Naive B cell (primary cell): ENCODE measurements around the gene SPEG. TPM values are rescaled to one million over a fixed set of nuclear protein-coding genes. Genes with fewer than 3 reads are reported as not detected.

Experiments used
- ATAC-seq, 2 donors: fragments of 150-1000 bp; cut with Tn5 transposase; 2 replicates each; pipeline ENCODE4 v1.10.0; 2021; ENCODE audit warnings: low read depth in 2 of 2, mild to moderate bottlenecking in 2 of 2, moderate library complexity in 2 of 2
- DNase-seq: peaks from one replicate; pipeline ENCODE4 v3.0.0; 2022
- H3K27ac Mint-ChIP-seq, 6 donors: one replicate each; pipeline ENCODE4 v1.8.0; 2020 to 2022; ENCODE audit warnings: mild to moderate bottlenecking in 6 of 6, mixed read lengths in 6 of 6, moderate library complexity in 5 of 6, inconsistent platforms in 2 of 6
- H3K27me3 Mint-ChIP-seq, 3 donors: one replicate each; pipeline ENCODE4 v1.8.0; 2021 to 2022; ENCODE audit warnings: mixed read lengths in 3 of 3, mild to moderate bottlenecking in 1 of 3
- H3K36me3 Mint-ChIP-seq, 2 donors: one replicate each; pipeline ENCODE4 v1.8.0; 2020 to 2022; ENCODE audit warnings: mixed read lengths in 2 of 2, inconsistent platforms in 1 of 2, mild to moderate bottlenecking in 1 of 2
- H3K4me1 Mint-ChIP-seq, 3 donors: one replicate each; pipeline ENCODE4 v1.8.0; 2020 to 2022; ENCODE audit warnings: mixed read lengths in 3 of 3, inconsistent platforms in 1 of 3, mild to moderate bottlenecking in 1 of 3, moderate library complexity in 1 of 3
- H3K4me3 Mint-ChIP-seq, 8 donors: one replicate each; pipeline ENCODE4 v1.8.0; 2020 to 2022; ENCODE audit warnings: mild to moderate bottlenecking in 8 of 8, mixed read lengths in 8 of 8, moderate library complexity in 8 of 8, inconsistent platforms in 2 of 8
- H3K9me3 Mint-ChIP-seq, 7 donors: one replicate each; pipeline ENCODE4 v1.8.0; 2020 to 2022; ENCODE audit warnings: mixed read lengths in 7 of 7, mild to moderate bottlenecking in 5 of 7, inconsistent platforms in 2 of 7, moderate library complexity in 1 of 7
- polyA plus RNA-seq, 6 donors: library from polyadenylated mRNA; unstranded; fragments of 300-500 nt; fragmentation: Illumina TruSeq; gene quantifications; one replicate each; pipeline ENCODE4 v1.2.3, GENCODE V29; 2021; ENCODE audit warnings: low read depth in 6 of 6

SPEG gene
- polyA plus RNA-seq, 6 donors from 2014 or later: 0.18 TPM; not detected in 5

DNA sequence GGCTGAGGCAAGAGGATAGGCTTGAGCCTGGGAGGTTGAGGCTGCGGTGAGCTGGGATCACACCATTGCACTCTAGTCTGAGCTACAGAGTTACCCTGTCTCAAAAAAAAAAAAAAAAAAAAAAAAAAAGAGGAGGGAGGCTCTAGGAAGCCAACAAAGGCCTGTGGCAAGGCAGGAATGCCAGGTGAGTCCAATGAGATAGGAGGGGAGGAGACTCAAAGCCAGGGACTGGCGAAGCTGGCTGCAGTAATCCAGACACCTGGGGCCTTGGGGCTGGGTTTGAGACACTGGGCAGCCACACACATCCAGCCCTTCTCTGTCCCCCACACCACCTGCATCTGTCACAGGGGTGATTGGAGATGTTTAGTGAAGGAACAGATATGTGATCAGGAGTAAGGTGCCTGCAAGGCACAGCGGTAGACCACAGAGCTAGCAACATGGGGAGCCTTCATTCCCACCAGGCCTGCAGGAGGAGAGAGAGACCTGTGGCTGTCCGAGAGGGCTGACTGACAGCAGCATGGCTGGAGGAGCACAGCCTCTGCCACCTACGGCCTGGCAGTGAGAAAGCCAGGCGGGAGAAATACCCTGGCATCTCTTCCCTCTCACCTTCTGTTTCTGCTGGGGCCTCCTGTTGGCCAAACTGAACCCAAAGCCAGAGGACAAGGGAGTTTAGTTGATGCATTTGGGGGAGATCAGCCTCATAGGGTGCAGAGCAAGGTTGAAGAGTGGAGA is 99.5 kb downstream of the SPEG start:
- H3K9me3 Mint-ChIP-seq: no peaks in the 10 kb centered on the region
- no peak overlapping the region for H3K4me3 Mint-ChIP-seq
- peaks cover 6 to 11% (median 8%) of the 10 kb centered on the region in 3 donors for H3K4me1 Mint-ChIP-seq
- no peak for DNase-seq
- no peak overlapping the region for H3K27ac Mint-ChIP-seq
- peaks cover 32 to 83% (median 83%) of the 10 kb centered on the region in 3 donors for H3K27me3 Mint-ChIP-seq
- H3K36me3 Mint-ChIP-seq: no peaks in the 10 kb centered on the region
- ATAC-seq: no peak

DNA sequence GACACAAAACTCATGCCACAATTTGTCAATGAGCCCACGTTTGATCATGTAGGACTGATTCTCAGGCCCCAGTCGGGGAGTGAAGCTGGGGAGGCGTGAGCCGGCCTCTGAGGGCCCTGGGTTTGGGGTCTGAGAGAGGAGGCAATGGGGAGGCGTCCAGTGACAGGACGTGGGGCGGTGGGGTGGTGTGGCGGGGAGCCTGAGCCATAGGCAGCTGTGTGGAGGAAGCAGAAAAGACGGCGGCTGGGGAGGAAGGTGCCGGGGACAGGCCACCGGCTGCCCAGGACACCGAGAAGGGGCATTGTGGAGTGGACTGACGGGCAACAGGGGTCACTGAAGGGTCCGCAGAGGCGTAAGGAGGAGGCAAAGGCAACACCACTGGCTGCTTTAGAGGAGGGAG is 101.8 kb downstream of the SPEG start:
- Mint-ChIP-seq H3K4me3 (no peak overlapping the region), H3K9me3 (no peaks in the 10 kb centered on the region)

DNA sequence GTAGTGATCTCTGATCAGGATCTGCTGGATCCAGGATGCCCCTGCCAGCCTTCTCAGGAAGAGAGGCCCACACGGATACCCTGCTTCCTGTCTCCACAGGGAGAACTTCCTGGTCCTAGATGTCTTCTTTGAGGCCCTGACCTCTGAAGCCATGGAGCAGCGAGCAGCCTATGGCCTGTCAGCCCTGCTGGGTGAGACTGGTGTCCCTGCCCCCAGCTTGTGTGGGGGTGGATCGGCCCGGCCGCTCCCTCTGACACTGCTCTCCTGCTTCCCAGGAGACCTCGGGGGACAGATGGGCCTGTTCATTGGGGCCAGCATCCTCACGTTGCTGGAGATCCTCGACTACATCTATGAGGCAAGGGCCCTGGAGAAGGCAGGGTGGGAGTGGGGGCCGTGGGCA is 102.3 kb downstream of the SPEG start:
- Mint-ChIP-seq H3K27me3 (peaks cover 17 to 82% (median 72%) of the 10 kb centered on the region in 3 donors), H3K9me3 (no peaks in the 10 kb centered on the region), H3K4me1 (peaks cover 0 to 9% (median 3%) of the 10 kb centered on the region in 3 donors), H3K36me3 (no peaks in the 10 kb centered on the region), H3K27ac (no peak overlapping the region), H3K4me3 (no peak overlapping the region)
- ATAC-seq: no peak
- DNase-seq: no peak

More for the DNA sequence above, 101.8 kb downstream of the SPEG start:
- Mint-ChIP-seq H3K27ac (no peak overlapping the region), H3K27me3 (peaks cover 19 to 82% (median 75%) of the 10 kb centered on the region in 3 donors), H3K4me1 (peaks cover 0 to 8% (median 3%) of the 10 kb centered on the region in 3 donors), H3K36me3 (no peaks in the 10 kb centered on the region)
- DNase-seq (no peak), ATAC-seq (no peak)

DNA sequence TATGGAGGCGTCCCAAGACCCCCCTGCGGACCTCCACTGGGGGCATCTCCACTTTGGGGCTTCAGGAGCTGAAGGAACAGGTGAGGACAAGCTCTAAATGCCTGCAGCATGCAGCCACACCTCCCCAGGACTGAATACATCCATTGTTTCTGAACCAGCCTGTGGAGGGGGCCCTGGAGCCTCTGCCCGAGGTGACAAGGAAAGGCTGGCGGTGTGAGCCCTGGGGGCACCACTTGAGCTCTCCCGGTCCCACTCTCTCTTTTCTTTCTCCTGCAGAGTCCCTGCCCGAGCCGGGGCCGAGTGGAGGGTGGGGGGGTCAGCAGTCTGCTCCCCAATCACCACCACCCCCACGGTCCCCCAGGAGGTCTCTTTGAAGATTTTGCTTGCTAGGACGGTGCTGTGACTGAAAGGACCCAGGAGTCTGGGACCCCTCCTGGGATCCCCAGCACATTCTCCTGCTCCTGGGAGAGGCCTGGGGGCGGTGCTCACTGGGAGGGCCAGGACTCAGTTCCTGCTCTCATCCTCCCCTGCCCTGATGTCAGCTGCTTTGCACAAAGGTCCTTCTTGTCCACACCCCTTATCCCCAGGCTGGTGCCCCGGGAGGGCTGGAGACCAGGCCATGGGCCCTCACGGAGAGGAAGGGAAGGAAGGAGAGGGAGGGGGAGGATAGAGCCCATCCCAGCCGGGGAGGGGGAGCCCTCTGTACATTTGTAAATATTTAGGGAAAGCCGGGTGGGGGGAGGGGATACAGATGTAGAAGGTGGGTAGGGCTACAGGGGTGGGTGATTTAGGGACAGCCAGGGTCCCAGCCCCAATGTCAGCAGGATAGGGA is 103.2 kb downstream of the SPEG start:
- no peaks in the 10 kb centered on the region for H3K9me3 Mint-ChIP-seq
- H3K27me3 Mint-ChIP-seq: peaks cover 25 to 84% (median 64%) of the 10 kb centered on the region in 3 donors
- H3K27ac Mint-ChIP-seq: no peak overlapping the region
- ATAC-seq (no peak), DNase-seq (no peak)
- H3K36me3 Mint-ChIP-seq: no peaks in the 10 kb centered on the region
- no peak overlapping the region for H3K4me3 Mint-ChIP-seq
- H3K4me1 Mint-ChIP-seq: peaks cover 5 to 18% (median 10%) of the 10 kb centered on the region in 3 donors

DNA sequence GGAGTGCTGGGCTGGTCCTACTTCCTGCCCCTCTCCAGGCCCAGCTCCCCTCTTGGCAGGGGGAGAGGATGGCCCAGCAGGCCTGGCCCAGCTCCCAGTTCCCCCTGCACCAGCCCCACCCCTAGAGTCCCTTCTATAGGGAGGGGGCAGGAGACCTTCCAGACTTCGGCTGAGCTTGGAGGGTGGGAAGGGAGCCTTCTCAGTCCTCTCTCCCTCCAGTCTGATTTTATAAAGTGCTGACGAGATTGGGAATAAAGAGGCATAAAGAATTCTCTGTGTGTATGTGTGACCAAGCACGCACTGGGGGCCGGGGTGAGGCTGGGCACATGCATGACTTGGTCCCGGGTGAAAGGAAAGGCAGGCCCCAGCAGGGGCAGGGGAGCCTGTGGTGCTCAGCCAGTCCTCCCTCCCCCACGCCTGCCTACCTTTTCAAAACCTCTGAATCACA is 103.9 kb downstream of the SPEG start:
- Mint-ChIP-seq H3K9me3 (no peaks in the 10 kb centered on the region), H3K36me3 (no peaks in the 10 kb centered on the region), H3K27ac (no peak overlapping the region), H3K27me3 (peaks cover 21 to 80% (median 57%) of the 10 kb centered on the region in 3 donors), H3K4me3 (peak overlapping the region in 1 of 8 donors; percentile 35), H3K4me1 (peaks cover 7 to 18% (median 11%) of the 10 kb centered on the region in 3 donors)
- DNase-seq (no peak), ATAC-seq (no peak)

DNA sequence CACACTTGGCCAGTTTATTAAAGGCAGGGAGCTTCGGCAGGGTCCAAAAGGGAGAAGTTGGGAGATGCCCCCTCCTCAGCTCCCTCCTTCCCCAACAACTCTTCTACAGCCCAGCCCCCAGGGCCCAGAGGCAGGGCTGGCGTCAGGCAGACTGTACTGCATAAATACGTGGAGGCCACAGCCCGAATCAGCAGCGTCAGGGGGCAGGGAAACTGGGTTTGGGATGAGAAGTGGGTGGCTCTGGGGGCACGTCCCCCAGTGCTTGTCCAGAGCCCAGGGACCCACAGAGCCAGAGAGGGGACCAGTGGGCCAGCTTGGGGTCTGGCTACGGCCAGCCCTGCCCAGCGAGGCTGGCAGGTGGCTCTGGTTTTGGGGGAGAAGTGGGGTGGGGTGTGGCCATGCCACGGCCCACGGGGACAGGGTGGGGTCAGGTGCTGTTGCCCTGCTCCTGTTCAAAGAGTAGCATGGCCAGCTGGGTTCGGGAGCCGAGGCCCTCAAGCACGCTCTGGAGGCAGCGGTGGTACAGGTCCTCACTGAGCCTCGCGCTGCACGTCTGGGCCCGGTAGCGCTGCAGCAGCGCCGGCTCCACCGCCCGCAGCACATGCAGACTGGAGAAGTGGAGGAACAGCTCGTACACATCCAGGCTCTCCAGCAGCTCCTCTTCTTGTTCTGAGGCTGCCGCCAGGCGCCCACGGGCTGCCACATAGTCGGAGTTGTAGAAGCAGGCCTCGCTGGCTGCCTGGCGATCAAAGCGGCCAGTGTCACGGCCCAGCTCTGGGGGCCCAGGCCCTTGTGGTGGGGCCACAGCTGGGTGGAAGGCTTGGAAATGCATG is 104.5 kb downstream of the SPEG start:
- Mint-ChIP-seq H3K27me3 (peaks cover 19 to 79% (median 54%) of the 10 kb centered on the region in 3 donors), H3K27ac (no peak overlapping the region), H3K9me3 (no peaks in the 10 kb centered on the region), H3K4me1 (peaks cover 8 to 19% (median 12%) of the 10 kb centered on the region in 3 donors), H3K36me3 (no peaks in the 10 kb centered on the region), H3K4me3 (peak overlapping the region in 1 of 8 donors; percentile 56)
- DNase-seq: no peak
- no peak for ATAC-seq

DNA sequence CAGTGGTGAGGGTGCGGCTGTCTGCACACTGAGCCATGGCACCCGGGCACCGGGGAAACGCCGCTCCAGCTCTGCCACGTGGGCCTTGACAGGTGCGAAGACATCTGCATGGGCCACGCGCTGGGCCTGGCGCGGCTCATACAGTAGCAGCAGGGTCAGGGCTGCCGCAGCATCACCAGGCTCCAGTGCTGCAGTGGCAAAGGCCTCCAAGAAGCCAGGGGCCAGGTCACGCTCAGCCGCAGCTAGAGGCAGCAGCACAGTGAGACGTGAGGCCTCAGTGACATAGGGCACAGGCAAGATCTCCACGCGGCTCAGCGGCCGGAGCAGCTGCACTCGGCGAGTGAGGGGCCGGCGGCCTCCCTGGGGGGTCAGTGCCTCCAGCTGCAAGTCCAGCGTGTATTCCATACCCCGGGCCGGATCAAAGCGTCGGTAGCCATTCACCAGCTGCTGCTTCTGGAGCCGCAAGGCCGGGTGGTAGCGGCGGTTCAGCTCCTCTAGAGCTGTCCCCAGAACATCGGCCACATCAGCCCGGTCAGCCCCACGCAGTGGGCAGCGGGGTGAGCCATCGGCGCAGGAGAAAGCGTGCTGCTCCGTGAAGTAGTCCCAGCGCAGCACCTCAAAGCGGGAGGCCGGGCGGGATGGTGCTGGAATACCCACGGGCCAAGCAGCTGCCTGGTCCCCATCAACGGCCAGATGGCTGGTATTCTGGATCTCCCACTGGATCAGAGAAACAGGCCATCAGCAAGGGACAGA is 105.5 kb downstream of the SPEG start:
- no peak for DNase-seq
- Mint-ChIP-seq H3K27ac (peak overlapping the region in 1 of 6 donors; percentile 66), H3K27me3 (peaks cover 23 to 86% (median 61%) of the 10 kb centered on the region in 3 donors), H3K9me3 (peaks cover 0 to 3% (median 0%) of the 10 kb centered on the region in 7 donors), H3K4me3 (peak overlapping the region in 1 of 8 donors; percentile 52), H3K36me3 (no peaks in the 10 kb centered on the region), H3K4me1 (peaks cover 17 to 28% (median 20%) of the 10 kb centered on the region in 3 donors)
- no peak for ATAC-seq

DNA sequence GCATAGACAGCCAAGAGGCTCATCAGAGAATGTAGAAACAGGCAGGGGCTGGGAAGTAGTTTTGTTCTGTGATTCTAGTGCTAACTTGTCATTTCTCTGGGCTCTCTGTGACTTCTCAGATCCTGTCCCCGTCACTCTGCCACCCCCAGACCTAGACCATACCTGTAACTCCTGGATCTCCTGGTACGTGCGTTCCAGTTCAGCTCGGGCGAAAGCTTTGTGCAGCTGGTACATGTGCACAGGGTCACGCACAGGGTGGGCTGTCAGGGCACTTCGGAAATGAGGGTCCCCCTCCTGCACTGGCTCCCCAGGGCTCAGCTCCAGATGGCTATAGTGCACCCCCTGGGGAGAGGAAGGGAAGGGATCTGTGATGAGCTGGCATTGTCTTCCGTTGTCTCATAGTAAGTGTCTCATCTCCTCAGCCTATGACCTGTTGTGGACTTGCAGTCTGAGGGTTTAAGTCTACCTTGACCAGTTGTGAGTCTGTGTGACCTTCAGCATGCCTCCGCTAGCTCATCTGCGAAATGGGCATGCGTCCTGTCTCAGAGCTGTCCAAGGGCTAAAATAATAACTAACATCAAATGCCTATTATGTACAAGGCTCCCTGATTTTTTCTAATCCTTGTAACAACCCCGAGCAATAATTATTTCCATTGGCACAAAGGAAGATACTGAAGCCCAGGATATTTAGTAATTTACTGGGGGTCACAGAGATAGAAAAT is 106.3 kb downstream of the SPEG start:
- peak overlapping the region in 1 of 6 donors; percentile 27 for H3K27ac Mint-ChIP-seq
- peak overlapping the region in 7 of 8 donors; percentile 4 to 82 (median 47) for H3K4me3 Mint-ChIP-seq
- DNase-seq: no peak
- no peaks in the 10 kb centered on the region for H3K36me3 Mint-ChIP-seq
- peaks cover 0 to 3% (median 0%) of the 10 kb centered on the region in 7 donors for H3K9me3 Mint-ChIP-seq
- H3K27me3 Mint-ChIP-seq: peaks cover 26 to 86% (median 61%) of the 10 kb centered on the region in 3 donors
- H3K4me1 Mint-ChIP-seq: peaks cover 17 to 28% (median 17%) of the 10 kb centered on the region in 3 donors
- no peak for ATAC-seq

DNA sequence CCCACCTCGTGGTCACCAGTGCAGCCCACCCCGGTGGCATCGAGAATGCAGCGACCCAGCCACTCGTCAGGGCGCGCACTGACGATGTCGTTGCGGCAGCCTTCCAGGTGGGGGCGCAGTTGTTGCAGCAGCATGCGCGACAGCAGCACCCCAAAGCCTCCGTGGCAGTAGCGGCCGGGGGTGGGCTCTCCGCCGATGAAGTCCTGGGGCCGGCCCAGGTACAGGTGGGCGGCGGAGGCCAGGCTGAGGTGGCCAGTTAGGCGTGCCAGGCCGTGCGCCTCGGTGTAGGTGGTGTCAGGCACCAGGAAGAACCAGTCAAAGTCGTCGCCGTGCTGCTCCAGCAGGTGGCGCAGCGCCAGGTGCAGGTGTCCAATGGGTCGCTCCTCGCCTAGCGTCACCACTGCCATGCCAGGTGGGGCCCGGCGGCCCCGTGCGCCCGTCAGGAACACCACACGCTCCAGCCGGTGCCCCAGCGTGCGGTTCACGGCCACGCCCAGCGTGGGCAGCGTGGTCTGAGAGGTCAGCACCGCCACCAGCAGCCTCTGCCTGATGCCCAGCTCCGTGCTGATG is 107.1 kb downstream of the SPEG start:
- Mint-ChIP-seq H3K27ac (no peak overlapping the region), H3K27me3 (peaks cover 28 to 86% (median 61%) of the 10 kb centered on the region in 3 donors), H3K4me1 (peaks cover 17 to 28% (median 21%) of the 10 kb centered on the region in 3 donors), H3K4me3 (peak overlapping the region in 7 of 8 donors; percentile 5 to 82 (median 47)), H3K36me3 (no peaks in the 10 kb centered on the region), H3K9me3 (peaks cover 0 to 5% (median 0%) of the 10 kb centered on the region in 7 donors)
- peak; percentile 57 to 61 for ATAC-seq
- peak; percentile 80 for DNase-seq

DNA sequence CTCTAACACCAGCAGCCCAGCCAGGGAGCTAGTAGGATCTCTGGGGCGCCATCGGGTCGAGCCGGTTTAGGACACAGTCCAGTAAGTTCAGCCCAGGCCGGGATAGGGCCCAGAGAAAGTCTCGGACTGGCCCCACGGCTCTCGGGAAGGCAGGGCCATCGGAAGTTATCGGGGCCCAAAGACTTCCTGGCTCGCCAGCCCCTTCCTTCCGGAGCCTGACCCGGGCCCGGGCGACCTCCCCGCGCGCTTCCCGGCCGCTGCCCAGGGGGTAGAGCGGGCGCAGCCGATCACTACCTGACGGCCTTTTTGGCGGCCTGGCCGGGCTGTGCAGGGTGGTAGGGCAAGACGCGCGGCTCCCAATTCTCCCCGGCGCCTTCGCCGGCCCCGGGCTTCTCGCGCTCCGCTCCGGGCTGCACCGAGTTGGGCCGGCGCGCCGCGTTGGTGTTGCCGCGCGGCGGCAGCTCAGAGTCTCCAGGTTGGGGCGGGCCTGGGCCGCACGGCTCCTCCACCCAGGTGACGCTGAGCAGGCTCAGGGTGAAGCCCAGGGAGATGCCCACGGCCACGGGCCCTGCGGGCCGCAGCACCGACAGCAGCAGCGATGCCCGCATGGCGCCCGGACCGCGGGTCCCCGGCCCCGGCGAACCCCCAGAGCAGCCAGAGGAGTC is 108.4 kb downstream of the SPEG start:
- H3K27ac Mint-ChIP-seq: peak overlapping the region in 1 of 6 donors; percentile 86
- H3K27me3 Mint-ChIP-seq: peaks cover 34 to 84% (median 63%) of the 10 kb centered on the region in 3 donors
- peak overlapping the region; percentile 75 to 92 (median 84) for H3K4me3 Mint-ChIP-seq
- peaks cover 0 to 10% (median 0%) of the 10 kb centered on the region in 7 donors for H3K9me3 Mint-ChIP-seq
- ATAC-seq (peak; percentile 39 to 45), DNase-seq (peak; percentile 15)
- H3K36me3 Mint-ChIP-seq: peaks cover 0 to 7% of the 10 kb centered on the region in 2 donors
- H3K4me1 Mint-ChIP-seq: peaks cover 17 to 28% (median 21%) of the 10 kb centered on the region in 3 donors
